ENCODE measurements around the gene KSR2.

KSR2 gene

DNA sequence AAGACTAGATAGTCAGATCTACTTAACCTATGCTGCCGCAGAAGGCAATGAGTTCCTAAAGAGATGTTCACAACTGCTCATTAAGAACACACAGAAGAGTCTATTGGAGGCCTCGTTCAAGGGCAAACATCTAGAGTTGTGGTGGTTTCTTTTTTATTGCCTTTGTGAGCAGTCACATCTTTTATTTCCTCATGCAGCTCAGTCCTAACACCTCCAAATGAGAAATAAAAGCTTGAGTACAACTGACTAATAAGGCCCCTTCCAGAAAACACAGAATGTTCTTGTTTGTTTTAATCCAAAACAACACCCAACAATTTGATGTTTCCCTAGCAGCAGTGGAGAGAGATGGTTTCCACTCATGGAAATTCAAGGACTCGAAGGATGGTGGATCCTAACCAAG lies 483.9 kb downstream of the KSR2 start:
- no peak for DNase-seq

DNA sequence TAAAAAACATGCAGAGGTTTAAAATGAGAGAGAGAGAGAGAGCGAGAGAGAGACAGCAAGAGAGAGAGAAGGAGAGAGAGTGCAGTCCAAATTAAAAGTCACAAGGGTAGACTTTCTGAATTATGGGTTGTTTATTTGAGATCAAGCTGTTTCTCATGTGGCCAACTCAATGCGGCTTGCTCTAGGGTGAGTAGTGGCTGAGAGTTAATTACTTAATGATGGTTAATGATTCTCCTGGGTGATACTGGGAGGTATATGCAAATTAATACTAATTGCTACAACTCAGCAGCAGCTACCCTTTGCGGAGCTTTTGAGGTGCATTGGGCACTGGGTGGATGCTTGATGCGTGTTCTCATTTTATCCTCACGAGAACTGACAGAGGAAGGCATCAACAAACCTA lies 485.3 kb downstream of the KSR2 start:
- DNase-seq = no peak

DNA sequence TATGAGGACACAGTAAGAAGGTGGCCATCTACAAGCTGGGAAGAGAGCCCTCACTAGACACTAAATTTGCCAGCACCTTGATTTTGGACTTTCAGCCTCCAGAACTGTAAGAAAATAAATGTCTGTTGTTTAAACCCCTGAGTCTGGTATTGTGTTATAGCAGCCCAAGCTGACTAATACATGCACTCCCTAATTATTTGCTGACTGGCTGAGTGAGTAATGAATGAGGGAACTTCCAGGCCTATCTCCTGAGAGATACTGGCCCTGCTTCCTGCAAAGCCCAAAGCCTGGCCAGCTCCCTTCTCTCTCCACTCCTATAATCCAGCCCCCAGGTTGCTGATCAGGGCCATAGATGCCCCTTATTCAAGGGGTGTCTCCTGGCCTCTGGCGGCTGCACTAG lies 487.3 kb downstream of the KSR2 start:
- DNase-seq = no peak

DNA sequence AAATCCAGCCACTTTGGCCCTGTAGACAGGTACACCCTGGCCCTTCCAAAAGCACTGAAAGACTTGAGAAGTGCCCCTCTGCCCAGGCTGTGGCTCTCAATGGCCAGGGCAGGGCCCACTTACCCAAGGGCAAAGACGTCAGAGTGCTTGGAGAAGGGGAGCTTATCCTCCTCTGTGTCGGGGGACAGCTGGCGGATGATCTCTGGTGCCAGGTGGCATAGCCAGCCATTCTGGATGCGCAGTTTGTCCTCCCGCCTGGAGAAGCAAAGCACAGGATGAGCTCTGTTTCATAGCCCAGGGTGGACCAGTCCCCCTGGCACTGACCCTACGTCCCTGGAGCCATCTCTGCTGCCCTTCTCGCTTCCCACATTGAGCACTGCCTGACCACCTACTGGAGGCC lies 492.4 kb downstream of the KSR2 start:
- no peak for DNase-seq

DNA sequence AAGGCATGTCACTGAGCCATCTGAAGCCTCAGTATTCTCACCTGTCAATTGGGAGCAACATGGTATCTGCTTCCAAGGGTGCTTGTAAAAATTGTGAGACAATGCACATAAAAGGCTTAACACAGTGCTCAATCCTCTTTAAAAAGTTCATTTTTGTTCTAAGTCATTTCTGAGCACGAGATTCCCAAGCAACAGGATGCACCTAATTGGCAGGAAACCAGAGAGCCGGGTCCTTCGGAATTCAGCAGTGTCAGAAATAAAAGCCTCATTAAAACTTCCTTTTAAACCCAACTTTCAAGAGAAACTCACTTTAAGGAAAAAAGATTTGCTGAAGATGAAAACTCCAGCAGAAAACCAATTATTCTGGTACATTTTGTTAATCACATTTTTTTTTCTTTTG lies 494.9 kb downstream of the KSR2 start:
- DNase-seq = no peak

DNA sequence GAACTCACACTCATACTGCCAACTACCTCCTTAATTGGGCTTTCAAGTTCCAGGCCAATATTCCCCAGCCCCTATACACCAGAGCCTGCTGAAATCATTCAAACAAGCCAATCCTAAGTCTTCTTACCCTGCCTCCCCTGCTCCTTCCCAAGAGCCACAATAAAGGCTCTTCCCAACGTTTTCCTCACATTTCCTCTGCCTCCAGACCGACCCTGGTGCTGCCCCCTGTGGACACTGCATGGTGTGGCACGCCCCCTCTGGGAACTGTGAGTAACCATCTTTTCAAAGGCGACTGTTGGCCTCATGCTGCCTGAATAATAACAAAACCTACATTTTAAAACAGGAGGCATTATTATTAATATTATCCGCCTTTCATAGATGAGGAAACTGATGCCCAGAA lies 495.8 kb downstream of the KSR2 start:
- no peak for DNase-seq

DNA sequence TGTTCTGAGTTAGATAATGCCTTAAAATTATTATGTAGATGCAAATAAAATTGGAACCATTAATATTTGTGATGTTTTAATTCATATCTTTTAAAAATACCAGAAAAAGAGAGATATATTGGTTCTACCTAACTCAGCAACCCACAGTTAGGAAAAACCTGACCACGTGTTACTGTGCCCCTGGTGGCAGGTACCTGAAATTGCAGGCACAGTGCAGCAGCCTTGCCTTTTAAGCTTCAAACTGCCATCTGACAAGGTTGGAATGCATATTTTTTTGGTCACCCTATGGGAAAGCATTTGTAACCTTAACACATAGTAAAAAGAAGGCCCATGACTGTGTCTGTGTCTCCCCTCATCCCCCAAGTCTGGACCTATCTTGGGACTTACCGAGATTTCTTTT lies 498.0 kb downstream of the KSR2 start:
- DNase-seq = no peak

DNA sequence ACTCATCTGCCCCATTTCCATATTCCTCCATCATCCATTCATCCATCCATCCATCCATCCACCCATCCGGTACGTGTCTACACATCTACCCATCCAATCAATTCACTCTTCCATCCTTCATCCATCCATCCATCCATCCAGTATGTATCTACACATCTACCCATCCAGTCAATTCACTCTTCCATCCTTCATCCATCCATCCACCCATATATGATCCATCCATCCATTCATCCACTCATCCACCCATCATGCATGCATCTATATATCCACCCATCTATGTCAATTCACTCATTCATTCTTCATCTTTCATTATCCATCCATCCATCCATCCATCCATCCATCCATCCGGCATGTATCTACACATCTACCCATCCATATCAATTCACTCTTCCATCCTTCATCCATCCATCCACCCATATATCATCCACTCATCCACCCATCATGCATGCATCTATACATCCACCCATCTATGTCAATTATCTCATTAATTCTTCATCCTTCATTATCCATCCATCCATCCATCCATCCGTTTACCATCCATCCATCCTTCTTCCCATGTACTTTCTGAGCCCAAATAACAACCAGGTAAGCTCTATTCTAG lies 498.8 kb downstream of the KSR2 start:
- no peak for DNase-seq

DNA sequence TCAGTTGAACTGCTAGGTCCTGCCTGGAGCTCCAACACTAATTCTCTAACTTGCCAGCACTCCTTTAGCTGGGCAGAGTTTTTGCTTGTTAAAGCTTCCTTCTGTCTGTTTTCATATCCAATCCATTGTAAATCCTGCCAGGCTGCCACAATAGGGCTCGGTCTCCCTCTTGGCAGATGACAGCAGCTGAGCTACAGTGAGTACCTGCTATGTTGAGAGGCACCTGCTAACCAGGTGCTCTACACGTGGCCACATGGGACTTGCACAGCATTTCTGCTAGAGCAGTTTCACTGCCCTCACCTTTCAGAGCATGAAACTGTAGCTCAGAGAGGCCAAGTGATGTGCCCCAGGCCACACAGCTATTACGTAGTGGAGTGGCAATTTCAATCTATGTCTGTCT lies 500.8 kb downstream of the KSR2 start:
- no peak for DNase-seq

DNA sequence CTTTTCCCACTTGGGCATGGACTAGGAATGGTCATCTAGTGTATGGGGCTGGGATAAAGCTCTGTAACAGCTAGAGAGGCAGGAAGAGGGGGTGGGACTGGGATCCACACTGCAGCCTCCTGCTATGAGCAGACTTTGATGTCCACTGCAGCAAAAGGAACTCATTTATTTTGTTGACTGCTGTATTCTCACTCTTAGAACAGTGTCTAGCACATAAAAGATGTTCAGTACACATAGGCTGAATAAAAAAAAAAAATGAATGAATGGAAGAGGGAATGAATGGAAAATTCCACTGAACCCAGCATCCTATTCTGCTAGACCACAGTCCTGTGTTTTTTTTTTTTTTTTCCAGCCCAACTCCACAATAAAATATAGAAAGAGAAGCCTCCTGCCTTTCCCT lies 501.2 kb downstream of the KSR2 start:
- no peak for DNase-seq

DNA sequence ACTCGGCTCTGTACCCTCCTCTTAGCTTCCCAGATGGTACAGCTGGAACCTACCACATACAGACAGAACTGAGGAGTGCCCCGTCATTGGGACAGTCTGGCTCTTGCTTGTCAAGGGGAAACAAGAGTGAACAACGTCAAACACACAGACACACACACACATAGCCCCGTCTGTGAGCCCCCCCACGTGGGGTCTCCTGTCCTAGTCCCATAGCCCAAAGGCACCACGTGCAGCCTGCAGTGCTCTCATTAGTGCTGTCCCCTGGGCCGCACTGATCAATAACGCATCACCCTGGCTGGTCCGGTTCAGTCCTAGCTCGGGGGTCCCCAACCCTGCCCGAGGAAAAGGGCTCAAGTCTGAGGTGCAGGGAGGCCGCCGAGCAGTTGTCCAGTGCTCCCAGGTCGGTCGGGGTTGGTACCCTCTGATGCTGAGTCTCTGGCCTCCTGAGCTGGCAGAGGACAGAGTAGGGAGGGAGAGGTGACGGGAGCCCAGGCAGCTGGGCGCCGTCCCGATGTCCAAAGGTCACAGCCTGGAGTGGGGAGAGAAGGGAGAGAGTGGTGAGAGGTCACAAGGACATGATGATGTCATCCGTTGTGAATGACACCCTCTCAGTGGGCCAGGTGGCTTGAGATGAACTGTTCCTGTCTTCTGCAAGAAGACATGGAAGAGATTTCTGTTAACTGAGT lies 502.0 kb downstream of the KSR2 start:
- no peak for DNase-seq

DNA sequence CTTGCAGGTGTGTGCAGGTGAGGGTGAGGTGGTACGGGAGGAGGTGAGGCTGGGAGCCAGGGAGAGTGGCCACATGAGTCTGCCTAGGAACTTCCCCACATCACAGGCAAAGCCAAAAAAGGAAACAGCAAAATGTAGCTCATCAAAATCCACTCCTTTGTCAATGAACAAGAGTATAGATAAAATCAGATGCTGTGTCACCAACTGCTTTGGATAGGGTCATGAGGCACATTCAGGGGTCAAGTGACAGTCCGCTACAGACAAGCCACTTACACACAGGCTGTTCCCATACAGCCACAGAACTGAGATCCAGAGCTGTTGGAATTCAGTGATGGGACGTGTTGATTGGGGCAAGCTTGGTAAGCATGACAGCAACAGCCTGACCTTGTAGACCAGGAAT lies 507.1 kb downstream of the KSR2 start:
- no peak for DNase-seq

DNA sequence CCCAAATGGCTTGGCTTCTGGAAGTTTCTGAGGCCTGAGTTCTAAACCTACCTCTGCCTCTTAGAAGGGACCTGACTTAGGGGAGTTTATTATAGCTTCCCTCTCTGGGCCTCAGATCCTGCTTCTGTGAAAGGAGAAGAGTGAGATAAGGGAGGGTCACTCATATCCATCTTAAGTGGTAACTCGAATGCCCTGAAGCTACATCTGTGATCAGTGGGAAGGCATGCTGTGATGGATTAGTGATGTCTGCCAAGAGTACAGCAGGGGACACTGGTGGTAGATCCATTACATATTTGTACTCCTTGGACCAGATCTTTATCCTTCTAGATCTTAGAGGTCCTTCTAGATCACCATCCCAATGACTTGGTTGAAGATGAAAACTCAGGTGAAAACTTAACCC lies 509.6 kb downstream of the KSR2 start:
- no peak for DNase-seq

DNA sequence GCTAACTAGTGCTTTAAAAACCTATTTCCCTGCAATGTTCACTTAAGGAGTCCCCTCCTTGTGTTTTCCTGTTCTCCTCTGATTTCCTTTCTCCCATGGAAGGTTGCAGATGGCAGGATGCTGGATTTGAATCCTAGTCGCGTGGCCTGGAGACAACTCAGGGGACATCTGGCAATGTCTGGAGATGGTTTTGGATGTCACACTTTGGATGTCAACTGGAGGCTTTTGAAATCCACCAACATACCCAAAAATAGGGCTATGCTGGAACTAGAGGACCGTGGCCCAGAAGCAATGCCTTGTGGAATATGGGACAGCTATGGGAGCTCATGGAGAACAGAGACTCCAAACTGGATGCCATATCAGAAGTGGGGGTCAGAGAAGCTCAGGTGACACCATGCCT lies 511.6 kb downstream of the KSR2 start:
- no peak for DNase-seq

DNA sequence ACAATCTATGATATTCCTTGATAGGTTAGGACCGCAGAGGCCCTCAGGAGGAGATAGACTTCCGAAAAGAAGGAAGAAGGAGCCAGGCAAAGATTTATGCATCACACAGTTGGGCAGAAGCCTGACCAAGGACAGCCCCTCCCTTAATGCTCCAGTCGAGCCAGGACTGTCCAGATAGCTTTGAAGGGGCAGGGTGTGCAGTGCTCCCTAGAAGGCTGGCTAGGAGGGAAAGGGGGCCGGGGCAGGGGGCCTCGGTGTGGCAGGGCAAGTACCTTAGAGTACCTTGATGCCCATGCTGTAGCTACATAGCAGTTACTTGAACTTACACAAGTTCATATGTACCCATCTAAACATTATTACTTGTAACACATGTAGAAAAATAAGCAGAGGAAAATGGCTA lies 512.7 kb downstream of the KSR2 start:
- DNase-seq = no peak

DNA sequence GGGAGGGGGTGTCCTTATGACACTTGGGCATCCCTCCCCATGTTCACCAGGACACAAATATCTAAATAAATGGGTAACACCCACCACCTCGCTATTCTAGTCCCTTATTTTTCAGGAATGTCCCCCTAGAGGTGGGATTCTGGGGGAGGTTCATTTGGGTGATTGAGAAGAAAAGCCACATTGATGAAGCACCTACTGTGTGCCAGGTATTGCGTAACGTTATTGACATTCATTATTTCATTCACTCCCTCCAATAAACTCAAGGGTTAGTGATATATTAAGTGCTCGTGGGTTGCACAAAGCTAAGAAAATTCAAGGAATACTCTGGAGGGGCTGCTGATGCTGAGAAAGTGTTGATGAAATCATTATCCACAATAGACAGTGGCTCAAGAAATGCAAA lies 514.8 kb downstream of the KSR2 start:
- DNase-seq = no peak

DNA sequence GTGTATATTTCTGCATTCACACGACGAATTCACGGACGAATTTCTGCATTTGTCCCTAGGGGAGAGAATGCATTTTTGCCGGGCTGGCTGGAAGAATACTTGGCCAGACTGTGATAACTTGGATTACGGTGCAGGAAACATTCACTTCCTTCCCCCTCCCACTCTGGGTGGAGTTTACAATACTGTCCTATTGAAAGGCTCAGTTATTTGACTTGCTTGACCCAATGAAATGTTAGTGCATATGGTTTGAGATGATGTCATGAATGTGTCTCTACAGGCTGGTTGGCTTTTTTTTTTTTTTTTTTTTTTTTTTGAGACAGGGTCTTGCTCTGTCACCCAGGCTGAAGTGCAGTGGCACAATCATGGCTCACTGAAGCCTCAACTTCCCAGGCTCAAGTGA lies 516.7 kb downstream of the KSR2 start:
- no peak for DNase-seq

DNA sequence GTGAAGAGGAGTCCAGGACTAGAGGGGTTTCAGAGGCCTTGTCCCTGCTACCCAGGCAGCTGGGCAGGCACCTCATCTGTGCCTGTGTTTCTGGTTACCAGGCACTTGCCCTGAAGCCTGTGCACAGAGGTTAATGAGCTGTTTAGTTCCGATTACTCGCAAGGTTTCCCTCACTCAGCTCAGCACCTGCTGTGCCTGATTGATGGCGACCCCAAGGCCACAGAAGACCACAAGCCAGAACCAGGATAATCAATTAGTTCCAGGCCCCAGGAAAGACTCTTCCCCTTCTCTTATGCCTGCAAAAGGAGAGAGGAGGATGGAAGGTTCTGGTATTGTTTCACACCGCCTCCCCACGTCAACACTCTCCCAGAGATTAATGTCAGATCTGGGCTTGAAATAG lies 518.6 kb downstream of the KSR2 start:
- DNase-seq = no peak

DNA sequence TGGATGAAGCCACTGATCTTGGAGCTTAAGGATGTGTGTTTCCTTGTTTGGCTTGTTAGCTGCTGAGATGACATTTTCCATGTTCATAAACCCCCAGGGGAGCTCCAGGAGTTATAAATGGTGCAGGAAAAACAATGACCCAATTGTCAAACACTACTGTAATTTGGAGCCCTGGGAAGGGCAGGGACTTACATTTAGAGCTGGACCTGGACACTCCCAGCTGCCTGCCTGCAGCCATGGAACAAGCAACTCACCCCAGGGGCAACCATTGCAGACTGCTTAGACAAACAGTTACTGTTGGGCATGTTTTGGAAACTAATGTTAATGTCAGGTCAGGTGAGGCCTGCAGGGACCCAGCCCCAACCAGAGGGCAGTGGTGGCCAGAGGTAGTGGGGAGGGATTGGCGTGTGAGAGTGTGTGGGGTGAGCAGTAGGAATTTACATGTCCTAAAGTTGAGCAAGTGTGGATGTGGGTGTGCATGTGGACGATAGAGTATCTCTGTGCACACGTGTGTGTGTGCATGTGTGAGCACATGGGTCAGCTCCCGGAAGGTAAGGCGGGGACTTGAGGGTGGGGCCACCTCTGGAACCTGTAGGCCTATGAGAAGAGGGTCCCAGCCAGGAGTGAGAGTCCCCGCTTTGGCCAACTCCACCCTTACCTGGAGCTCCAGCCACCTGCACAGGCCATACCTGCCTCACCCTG lies 521.0 kb downstream of the KSR2 start:
- DNase-seq = no peak

DNA sequence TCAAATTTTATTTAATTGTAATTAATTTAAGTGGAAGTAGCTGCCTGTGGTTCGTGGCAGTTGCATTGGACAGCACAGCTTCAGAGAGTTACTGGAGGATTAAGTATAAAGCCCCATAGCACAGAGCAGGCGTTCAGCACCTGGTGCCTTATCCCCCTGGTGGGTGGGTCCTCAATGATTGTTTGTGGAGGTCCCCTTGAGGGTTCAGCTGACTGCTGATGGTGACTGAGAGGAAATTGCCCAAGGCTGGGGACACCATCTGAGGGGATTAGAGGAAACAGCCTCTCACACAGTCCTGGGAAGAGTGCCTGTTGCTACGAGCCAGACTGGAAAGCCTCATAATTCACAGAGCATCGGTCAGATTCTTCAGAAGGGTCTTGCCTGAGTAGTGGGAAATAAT lies 524.0 kb downstream of the KSR2 start:
- DNase-seq = no peak

DNA sequence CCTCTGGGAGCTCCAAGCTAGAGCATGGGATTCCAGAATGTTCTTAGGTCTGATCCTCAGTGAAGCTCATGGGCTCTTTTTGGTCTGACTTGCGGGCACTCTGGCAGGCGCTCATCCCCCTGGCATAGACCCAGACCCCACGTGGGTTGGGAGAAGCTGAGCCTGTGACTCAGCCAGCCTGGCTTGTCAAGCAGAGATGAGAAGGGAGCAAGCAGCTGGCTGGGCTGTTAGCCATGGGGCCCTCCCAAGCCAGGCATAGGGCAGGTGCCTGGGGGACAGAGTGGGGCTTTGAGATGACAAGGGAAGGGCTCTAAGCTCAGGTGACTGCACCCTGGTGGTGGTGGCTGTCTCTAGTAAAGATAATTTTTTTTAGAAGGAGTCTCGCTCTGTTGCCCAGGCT lies 527.0 kb downstream of the KSR2 start:
- no peak for DNase-seq

DNA sequence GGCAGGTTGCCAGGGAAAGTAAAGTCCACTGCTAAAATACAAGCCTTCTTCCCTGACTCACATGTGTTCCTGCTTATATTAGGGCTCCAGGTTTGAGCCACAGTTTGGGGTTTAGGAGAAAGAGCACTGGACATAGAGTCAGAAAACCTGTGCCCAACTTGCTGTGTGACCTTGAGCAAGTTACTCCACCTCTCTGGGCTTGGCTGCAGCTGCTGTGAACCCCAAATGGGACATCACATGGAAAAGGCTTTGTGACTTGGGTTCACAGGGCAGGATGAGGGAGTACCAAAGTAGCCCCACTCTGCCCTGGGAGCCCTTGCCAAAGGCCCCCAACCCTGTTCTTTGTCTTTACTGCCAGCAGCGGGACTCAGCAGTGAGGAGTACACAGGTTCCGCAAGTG lies 528.4 kb downstream of the KSR2 start:
- no peak for DNase-seq

DNA sequence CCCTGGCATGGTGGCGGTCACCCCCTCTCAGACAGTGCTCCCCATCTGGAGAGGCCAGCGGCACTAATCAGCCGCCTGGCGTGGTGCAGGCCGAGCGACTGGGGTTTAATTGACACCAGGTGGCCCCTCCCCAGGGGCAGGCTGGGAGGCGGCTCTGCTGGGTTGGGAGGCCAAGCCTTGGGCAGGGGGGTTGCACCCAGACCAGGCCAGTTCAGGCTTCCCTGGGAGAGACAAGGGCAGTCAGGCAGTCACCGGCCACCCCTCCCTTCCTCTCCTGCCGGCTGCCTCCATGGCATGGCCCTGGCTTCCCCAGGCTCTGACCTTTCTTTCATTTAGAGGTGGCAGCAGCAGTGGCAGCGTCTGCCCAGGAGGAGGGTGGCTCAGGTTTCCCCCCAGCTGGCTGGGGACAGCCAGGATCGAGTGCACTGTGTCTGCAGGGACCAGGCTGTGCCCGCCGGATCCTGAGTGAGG lies 529.2 kb downstream of the KSR2 start:
- no peak for DNase-seq

DNA sequence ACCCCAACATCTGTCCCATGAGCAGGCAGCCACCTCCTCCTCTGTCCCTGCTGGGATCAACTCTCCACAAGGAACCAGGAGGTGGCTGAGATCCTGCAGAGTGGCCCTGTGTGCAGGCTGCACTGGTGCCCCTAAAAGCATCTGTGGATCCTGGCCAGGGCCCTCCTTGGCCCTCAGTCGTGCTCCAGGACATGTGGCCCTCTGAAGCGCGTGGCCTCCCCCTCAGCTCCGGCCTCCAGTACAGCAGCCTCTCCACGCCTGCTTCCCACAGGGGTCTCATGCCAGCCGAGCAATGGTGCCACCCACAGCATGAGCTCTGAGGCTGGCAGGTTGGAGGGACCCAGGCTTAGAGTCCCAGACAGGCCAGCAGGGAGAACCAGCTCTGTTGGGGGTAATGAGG lies 530.0 kb downstream of the KSR2 start:
- DNase-seq = no peak
